CD4-positive, alpha-beta T cell (primary cell): ENCODE data around the gene LGR6. TPM values are rescaled to one million over a fixed set of nuclear protein-coding genes. Genes with fewer than 3 reads are reported as not detected.

Source experiments
- ATAC-seq: fragments of 200-7000 bp; cut with Tn5 transposase; one replicate; pipeline ENCODE4 v1.10.0; 2022; ENCODE audit warnings: mild to moderate bottlenecking; ENCODE audit not compliant: poor library complexity
- CTCF ChIA-PET: fragments of 350-600 bp; sonication (Branson Sonifier 250); formaldehyde crosslinking; loops from one replicate; lab custom pipeline; 2021; ENCODE audit warnings: antibody characterized with exemption, inconsistent platforms; lab: Charles Lee
- POLR2A ChIA-PET: fragments of 350-600 bp; sonication (Branson Sonifier 250); formaldehyde crosslinking; loops from one replicate; lab custom pipeline; 2021; ENCODE audit warnings: antibody characterized with exemption, inconsistent platforms; lab: Charles Lee
- DNase-seq, 14 experiments: peaks; one replicate each; pipeline ENCODE4 v3.0.0-alpha.2; 2013 to 2020; ENCODE audit warnings: mixed read lengths in 2 of 14
- H3K27ac ChIP-seq, 2 donors: one replicate each; pipeline versions ENCODE4 v1.5.1 to v1.7.0; 2013; ENCODE audit warnings: low read length in 2 of 2, low read depth in 1 of 2, mild to moderate bottlenecking in 1 of 2
- H3K27me3 ChIP-seq, 2 experiments: 1 replicate in 1 of 2; 2 replicates in 1 of 2; pipeline versions ENCODE4 v1.6.1 to v1.7.0; 2013; ENCODE audit warnings: low read length in 2 of 2, control low read depth in 1 of 2, mild to moderate bottlenecking in 1 of 2, moderate library complexity in 1 of 2; ENCODE audit not compliant: insufficient read depth in 2 of 2, control insufficient read depth in 1 of 2
- H3K36me3 ChIP-seq: one replicate; pipeline ENCODE4 v1.6.1; 2013; ENCODE audit warnings: low read length, control low read depth; ENCODE audit not compliant: insufficient read depth
- H3K4me1 ChIP-seq: one replicate; pipeline ENCODE4 v1.6.1; 2013; ENCODE audit warnings: low read length, control low read depth; ENCODE audit not compliant: insufficient read depth
- H3K4me3 ChIP-seq: one replicate; pipeline ENCODE4 v1.5.1; 2013; ENCODE audit warnings: mild to moderate bottlenecking, low read length, moderate library complexity
- H3K9me3 ChIP-seq, 2 experiments: 1 replicate in 1 of 2; 2 replicates in 1 of 2; pipeline versions ENCODE4 v1.6.1 to v1.7.0; 2013; ENCODE audit warnings: low read length in 2 of 2, mild to moderate bottlenecking in 2 of 2, control low read depth in 1 of 2, moderate library complexity in 1 of 2; ENCODE audit not compliant: control insufficient read depth in 1 of 2, insufficient read depth in 1 of 2
- H3K27ac Mint-ChIP-seq: one replicate; pipeline ENCODE4 v1.8.0; 2020; ENCODE audit warnings: mixed read lengths
- H3K27me3 Mint-ChIP-seq: one replicate; pipeline ENCODE4 v1.8.0; 2021; ENCODE audit warnings: mixed read lengths
- H3K36me3 Mint-ChIP-seq: one replicate; pipeline ENCODE4 v1.8.0; 2021; ENCODE audit warnings: low read depth, mixed read lengths
- H3K4me1 Mint-ChIP-seq: one replicate; pipeline ENCODE4 v1.8.0; 2021; ENCODE audit warnings: low read depth, mixed read lengths
- H3K4me3 Mint-ChIP-seq: one replicate; pipeline ENCODE4 v1.8.0; 2020; ENCODE audit warnings: mild to moderate bottlenecking, mixed read lengths
- H3K9me3 Mint-ChIP-seq: one replicate; pipeline ENCODE4 v1.8.0; 2020; ENCODE audit warnings: mixed read lengths
- CTCF ChIP-seq: fragments of 200-600 bp; IDR thresholded peaks from one replicate; pipeline ENCODE4 v1.8.0; 2022; ENCODE audit warnings: antibody characterized with exemption, mild to moderate bottlenecking
- intact Hi-C, 2 experiments: fragments of 100-400 bp; cut with DNase I in 1 of 2; cut with micrococcal nuclease in 1 of 2; formaldehyde crosslinking; loops; one replicate each; pipeline versions ENCODE4 v1.15.1 to v1.9.0; 2023 to 2025; cut with DNase I, micrococcal nuclease
- total RNA-seq, 174 experiments: library from RNA in 2 of 174; stranded (reverse) in 2 of 174; gene quantifications; one replicate each; pipeline ENCODE4 v1.2.3 and lab custom pipeline; 2021 to 2026

LGR6 gene
- total RNA-seq, 2 experiments from 2014 or later, result 0.19 to 0.45 TPM

GRCh38 chr1:202220733-202221132, 27.1 kb downstream of the LGR6 start:
- ChIA-PET POLR2A (no interaction called here), CTCF (no interaction called here)
- DNase-seq (no peak), ATAC-seq (no peak)
- H3K27ac Mint-ChIP-seq, result no peak overlapping the region
- H3K4me3 Mint-ChIP-seq, result no peak overlapping the region
- Histone ChIP-seq H3K4me1 (no peaks in the 10 kb centered on the region), H3K27me3 (peaks cover 8 to 17% of the 10 kb centered on the region in 2 experiments), H3K9me3 (no peaks in the 10 kb centered on the region), H3K4me3 (no peak overlapping the region), H3K27ac (no peak overlapping the region), H3K36me3 (no peaks in the 10 kb centered on the region)
- intact Hi-C loops, result no loop called here
- no peaks in the 10 kb centered on the region for H3K9me3 Mint-ChIP-seq
- peaks cover 9% of the 10 kb centered on the region for H3K4me1 Mint-ChIP-seq
- TF ChIP-seq CTCF, result no peak
- no peaks in the 10 kb centered on the region for H3K36me3 Mint-ChIP-seq
- H3K27me3 Mint-ChIP-seq, result peaks cover 39% of the 10 kb centered on the region

GRCh38 chr1:202221911-202222909, 28.6 kb downstream of the LGR6 start:
- H3K27ac Mint-ChIP-seq, result no peak overlapping the region
- H3K4me1 ChIP-seq, result no peaks in the 10 kb centered on the region
- no peak for ATAC-seq
- no peaks in the 10 kb centered on the region for H3K36me3 ChIP-seq
- no peak overlapping the region for H3K4me3 ChIP-seq
- no peak for DNase-seq
- H3K4me3 Mint-ChIP-seq, result no peak overlapping the region
- H3K4me1 Mint-ChIP-seq, result peaks cover 9% of the 10 kb centered on the region
- no peaks in the 10 kb centered on the region for H3K9me3 Mint-ChIP-seq
- TF ChIP-seq CTCF, result no peak
- CTCF ChIA-PET, result no interaction called here
- no peaks in the 10 kb centered on the region for H3K36me3 Mint-ChIP-seq
- H3K27me3 ChIP-seq, result peaks cover 7 to 14% of the 10 kb centered on the region in 2 experiments
- POLR2A ChIA-PET, result no interaction called here
- no peak overlapping the region for H3K27ac ChIP-seq
- H3K9me3 ChIP-seq, result no peaks in the 10 kb centered on the region
- intact Hi-C loops, result no loop called here
- peaks cover 25% of the 10 kb centered on the region for H3K27me3 Mint-ChIP-seq

GRCh38 chr1:202223121-202223860, 29.7 kb downstream of the LGR6 start:
- Histone ChIP-seq H3K27ac (no peak overlapping the region), H3K9me3 (no peaks in the 10 kb centered on the region), H3K27me3 (peaks cover 2 to 6% of the 10 kb centered on the region in 2 experiments), H3K36me3 (no peaks in the 10 kb centered on the region), H3K4me3 (no peak overlapping the region), H3K4me1 (peaks cover 4% of the 10 kb centered on the region)
- ChIA-PET CTCF (no interaction called here), POLR2A (no interaction called here)
- ATAC-seq (no peak), DNase-seq (no peak)
- no peak overlapping the region for H3K27ac Mint-ChIP-seq
- TF ChIP-seq CTCF, result no peak
- peaks cover 10% of the 10 kb centered on the region for H3K4me1 Mint-ChIP-seq
- H3K27me3 Mint-ChIP-seq, result peaks cover 19% of the 10 kb centered on the region
- H3K4me3 Mint-ChIP-seq, result no peak overlapping the region
- H3K9me3 Mint-ChIP-seq, result no peaks in the 10 kb centered on the region
- intact Hi-C loops, result no loop called here
- no peaks in the 10 kb centered on the region for H3K36me3 Mint-ChIP-seq
